Activated CD4-positive, alpha-beta T cell treated with anti-CD3 and anti-CD28 coated beads, Interleukin-2, amount 50 U/mL, for 16 hours (primary cell): ENCODE measurements around the gene LCMT1.
"Not testable (repeated sequence)": the region's sequence is repeated elsewhere in the genome, so short reads cannot be mapped to it uniquely, and the experiment has no call there.

Experiments used
- DNase-seq: peaks from one replicate; pipeline ENCODE4 v3.0.0-alpha.2; 2020

The LCMT1 gene

GRCh38 chr16:25111403-25112166 lies at the start of gene LCMT1:
Gene LCMT1 (plus strand): TSS chr16:25111742. CDS start chr16:25111884, 142 bp downstream.
- peak; percentile 98 for DNase-seq

DNA sequence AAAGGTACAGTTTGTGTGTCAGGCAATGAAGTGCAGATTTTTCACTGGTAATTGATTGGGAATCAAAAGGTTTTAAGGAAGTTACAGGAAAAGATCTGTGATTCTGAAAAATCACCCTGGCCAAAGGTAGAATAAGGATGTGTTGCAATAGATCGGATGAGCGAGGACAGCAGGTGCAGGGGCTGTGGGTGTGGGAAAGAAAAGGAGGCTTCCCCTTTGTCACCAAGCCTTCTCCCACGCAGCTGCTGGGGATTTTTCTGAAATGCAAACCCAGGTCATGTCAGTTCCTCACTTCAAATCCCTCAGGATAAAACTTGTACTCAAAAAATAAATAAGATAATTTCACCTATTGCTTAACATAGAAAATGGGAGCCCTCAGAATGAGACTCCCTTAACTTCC lies 48.4 kb upstream of the LCMT1 start:
- DNase-seq = no peak

DNA sequence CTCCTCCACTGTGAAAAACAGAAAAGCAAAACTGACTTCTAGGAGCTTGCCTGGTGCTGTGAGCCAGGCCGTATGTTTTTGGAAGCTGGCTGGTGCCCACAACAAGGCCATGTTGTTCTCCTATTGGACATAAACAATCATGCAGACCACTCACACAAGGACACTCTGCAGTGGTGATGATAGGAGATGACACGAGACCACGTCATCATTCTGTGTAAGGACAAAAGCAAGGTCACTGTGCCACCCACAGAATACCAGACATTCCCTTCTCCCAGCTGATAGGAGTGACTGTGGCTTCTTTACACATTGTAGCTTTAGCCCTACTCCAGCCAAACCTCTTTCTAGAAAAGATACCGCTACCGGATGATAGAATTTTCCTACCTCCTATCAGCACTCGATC lies 47.7 kb upstream of the LCMT1 start:
- no peak for DNase-seq

DNA sequence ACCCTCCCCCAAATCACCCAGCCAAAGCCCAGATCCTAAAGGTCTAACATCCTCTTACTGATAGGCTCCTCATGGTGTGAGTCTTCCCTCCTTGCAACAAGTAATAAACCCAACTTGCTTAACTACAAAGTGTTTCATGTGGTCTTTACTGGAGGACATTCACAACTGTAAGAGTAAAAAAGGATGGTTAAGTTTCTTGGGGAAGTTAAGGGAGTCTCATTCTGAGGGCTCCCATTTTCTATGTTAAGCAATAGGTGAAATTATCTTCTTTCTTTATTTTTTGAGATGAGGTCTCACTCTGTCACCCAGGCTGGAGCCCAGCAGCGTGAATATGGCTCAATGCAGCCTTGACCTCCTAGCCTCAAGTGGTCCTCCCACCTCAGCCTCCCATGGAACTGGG lies 47.3 kb upstream of the LCMT1 start:
- DNase-seq = not testable (repeated sequence)

GRCh38 chr16:25064937-25065336 lies 46.6 kb upstream of the LCMT1 start:
- no peak for DNase-seq

GRCh38 chr16:25065899-25066298 lies 45.6 kb upstream of the LCMT1 start:
- DNase-seq = no peak

- no peak for DNase-seq
Observed at GRCh38 chr16:25066426-25066746, 45.2 kb upstream of the LCMT1 start.

DNA sequence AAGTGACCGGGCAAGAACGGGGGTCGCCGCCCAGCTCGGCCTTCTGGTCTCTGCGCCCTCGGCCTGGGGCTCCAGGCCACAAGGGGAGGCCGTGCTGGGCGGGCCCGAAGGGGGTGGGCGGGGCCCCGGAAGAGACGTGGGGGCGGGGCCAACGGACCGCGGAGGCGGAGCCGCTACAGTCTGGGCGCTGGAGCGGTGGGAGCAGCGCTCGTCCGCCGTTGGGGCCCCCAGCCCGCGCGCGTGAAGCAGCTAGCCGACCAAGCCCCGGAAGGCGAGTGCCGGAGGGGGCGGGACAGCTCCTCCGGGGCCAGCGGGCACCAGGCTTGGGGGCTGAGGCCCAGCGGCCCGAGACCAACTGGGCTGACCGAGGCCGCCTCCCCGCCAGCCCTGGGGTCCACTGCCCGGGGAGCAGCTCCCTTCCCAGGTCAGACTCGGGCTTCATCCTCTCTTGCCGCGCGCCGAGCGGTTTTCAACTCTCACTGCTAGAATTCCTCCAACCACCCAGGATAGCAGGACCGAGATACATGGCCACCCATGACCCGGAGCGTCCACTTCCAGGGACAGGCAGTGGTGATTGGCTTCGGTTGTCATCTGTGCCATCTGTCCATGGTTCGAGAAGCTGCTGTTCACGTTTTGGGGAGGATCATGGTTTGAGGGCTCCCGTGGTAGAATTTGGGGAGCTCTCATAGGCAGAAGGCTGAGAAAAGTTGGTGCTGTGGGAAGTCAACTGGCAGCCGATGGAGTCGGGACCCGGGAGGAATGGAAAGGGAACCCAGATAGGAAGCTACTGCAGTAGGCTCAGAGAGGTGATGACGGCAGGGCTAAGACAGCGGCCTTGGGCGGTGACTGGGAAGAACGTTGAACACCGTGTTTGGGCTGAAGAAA lies 44.6 kb upstream of the LCMT1 start:
- DNase-seq = peak; percentile 76

- DNase-seq = no peak
Observed at GRCh38 chr16:25073854-25074253, 37.7 kb upstream of the LCMT1 start.

GRCh38 chr16:25078386-25078978 lies 33.1 kb upstream of the LCMT1 start:
- no peak for DNase-seq

DNA sequence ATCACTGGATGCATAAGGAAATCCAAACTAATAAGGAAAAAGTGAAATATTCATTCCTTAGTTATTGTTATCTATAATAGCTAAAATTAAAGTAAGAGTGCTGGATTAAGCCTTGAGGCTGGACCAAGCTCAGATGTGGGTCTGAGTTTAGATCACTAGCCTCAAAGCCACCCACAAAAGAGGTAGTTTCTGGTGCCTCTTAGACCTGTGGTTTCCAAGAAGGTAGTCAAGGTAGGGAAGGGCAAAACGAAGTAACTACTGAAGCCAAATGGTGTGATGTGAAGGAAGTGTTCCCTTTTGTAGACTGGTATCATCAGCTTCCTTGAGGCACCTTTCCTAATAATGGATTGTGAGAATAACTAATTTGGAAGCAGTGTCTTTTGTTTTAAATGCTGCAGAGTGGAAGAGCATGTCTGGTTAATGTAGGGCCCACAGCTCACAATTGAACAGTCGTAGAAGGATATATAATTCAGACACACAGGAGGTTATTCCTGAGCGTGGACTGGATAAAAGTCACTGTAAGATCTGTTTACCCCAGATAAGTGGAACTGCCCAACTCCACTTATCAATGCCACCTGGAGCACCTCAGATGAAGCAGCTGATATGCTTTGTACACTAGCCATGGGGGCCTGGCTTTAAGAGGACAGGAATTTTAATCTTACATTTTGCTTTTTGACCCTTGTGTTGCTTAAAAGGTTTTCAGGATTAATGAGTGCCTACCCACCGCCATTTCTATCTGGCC lies 31.7 kb upstream of the LCMT1 start:
- no peak for DNase-seq

DNA sequence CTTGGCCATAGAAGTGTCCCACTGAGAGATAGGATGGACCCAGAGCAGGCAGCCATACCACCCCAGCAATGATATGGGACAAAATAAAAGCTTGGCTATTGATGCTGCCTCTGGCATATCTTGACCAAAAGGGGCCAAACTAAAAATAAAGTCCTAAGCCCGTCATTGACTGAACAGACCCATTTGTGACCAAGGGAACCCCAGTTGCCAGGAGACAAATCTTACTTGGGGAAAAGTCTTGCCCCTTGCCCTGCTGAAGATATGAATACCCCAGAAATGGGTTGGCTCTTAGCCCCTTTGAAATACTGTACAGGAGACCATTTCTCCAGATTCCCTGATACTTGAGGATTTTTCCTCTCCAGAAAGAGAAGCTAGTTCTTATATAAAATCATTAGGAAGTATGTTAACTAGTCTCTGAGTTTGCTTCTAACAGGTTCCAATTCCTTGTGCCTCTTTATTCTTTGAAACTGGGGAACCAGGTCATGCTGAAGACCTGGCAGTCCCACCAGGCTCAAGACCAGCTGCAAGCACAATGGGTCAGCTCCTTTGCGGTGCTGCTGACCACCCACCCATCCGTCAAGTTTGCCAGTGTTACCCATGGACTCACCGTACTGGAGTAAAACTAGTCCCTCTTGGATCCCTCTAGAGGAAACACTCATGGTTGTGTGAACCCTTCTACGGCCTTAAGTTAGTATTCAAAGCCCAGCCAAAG lies 31.0 kb upstream of the LCMT1 start:
- no peak for DNase-seq

DNA sequence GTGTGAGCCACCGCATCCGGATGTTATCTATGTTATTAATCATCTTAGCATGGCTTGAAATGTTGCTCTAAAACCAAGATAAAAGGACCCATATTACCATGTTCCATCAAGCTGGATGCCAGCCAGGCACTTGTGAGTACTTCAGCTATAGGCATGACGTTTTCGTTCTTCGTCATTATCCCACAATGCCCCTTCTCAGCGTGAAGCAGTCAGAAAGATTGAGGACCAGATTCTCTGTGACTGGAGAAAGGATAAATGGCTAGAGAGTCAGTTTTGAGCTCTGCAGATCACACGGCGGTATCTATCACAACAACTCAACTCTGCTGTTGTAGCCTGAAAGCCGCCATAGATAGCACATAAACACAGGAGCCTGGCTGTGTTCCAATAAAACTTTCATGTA lies 29.8 kb upstream of the LCMT1 start:
- no peak for DNase-seq

DNA sequence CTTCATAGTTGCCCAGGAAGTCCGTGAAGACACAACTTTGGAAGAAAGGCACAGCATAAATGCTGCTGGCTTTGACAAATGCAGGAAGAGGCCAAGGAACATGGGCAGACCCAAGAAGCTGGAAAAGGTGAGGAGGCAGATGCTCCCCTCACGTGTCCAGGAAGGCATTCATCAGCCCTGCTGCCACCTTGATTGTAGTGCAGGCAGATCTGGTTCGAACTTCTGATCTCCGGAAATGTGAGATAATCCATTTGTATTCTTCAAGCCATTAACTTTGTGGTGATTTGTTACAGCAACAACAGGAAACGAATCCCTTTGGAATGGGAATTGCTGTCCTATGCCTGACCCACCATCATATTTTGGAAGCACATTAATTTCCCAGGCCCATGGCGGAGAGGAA lies 28.5 kb upstream of the LCMT1 start:
- DNase-seq = no peak

GRCh38 chr16:25083701-25084100 lies 27.8 kb upstream of the LCMT1 start:
- DNase-seq = no peak

- DNase-seq = no peak
Observed at GRCh38 chr16:25084797-25085196, 26.7 kb upstream of the LCMT1 start.

- no peak for DNase-seq
Observed at GRCh38 chr16:25087761-25088160, 23.8 kb upstream of the LCMT1 start.

DNA sequence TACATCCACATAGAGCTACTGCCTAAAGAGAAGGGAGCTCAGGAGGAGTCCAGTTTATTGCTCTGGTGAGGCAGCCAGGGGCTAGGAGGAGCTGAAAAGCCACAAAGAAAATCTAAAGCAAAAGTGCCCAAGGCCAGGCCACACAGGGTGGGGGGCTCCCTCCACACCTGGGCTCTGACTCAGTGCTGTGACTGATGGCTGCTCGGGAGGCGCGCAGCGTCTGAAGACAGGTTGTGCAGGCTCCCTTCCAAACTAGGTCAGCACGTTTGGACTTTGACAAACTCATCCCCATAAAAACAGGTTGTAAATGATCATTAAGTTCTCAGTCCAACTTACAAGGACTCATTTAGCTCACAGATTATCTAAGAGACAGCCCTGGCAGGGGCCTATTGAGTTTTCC lies 22.2 kb upstream of the LCMT1 start:
- DNase-seq = no peak

- DNase-seq = no peak
Observed at GRCh38 chr16:25092441-25092840, 19.1 kb upstream of the LCMT1 start.

DNA sequence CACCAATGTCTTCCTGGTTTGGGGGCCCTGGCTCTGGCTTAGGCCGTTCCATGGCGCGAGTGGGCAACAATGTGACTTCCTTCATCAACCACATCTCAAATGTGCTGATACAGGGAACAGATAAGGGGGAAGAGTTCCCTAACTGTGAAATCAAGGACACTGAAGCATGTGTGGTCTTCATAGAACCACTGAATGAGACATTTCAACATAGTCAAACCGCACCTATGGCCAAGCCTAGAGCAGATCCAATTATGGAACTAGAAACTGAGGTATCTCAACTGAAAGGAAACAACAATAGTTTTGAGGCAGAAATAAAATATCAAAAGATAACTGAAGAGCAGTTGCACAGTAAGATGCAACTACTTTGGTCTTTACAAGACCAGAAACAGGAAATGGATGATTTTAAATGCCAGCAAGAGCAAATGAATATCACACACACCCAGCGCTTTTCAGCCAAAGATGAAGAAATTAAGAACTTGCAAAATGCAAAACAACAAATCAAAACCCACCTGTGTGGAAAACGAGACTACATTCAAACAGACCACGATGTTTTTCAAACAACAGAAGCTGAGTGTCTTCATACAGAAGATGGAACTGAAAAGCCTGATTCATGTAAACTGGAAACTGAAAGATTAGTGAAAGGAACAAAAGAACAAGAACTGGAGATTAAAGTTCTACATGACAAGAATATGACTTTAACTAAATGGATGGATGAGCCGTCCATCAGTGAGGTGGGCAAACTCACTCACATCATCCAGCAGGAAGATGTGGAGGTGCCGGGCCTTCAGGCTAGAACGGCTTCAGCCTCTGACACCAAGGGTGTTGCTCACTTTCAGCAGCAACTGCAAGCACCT lies 18.1 kb upstream of the LCMT1 start:
- peak; percentile 39 for DNase-seq

DNA sequence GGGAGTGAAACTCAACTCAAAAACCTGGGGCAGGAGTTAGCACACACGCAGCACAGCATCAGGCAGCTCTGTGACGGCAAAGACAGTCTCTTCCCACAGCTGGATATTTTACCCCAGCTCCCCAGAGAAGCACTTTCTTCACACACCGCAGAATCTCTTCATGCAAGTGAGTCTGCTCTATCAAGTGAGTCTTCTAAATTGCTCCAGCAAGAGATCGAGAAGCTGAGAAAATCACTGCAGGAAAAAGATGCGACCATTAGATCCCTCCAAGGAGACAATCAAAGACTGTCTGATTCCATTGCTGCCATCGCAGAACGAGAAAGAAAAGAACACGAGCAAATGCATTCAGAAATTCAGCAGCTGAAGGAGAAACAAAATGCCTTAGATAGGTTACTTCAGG lies 16.9 kb upstream of the LCMT1 start:
- no peak for DNase-seq

- no peak for DNase-seq
Observed at GRCh38 chr16:25095636-25096035, 15.9 kb upstream of the LCMT1 start.
